A549 (cell line): ENCODE measurements around the gene MRPL28. TPM values are rescaled to one million over a fixed set of nuclear protein-coding genes. Genes with fewer than 3 reads are reported as not detected.

Source experiments
- ATAC-seq, 2 experiments: fragments of 200-7000 bp in 1 of 2; fragments of >200 bp in 1 of 2; cut with Nextera tagmentation in 1 of 2; cut with Tn5 transposase in 1 of 2; 3 replicates each; pipeline versions ENCODE4 v1.8.0 to v1.9.1; 2018 to 2020; ENCODE audit warnings: mild to moderate bottlenecking in 1 of 2, moderate library complexity in 1 of 2
- CTCF ChIA-PET: fragments of 300-600 bp; sonication (Branson Sonifier 250); formaldehyde crosslinking; extraction: SDS; loops from one replicate; lab custom pipeline; 2021; ENCODE audit warnings: antibody characterized with exemption, inconsistent platforms; lab: Yijun Ruan, JAX
- POLR2A ChIA-PET: fragments of 350-600 bp; formaldehyde crosslinking; extraction: SDS; loops from one replicate; lab custom pipeline; 2021; ENCODE audit warnings: antibody characterized with exemption, inconsistent platforms; lab: Yijun Ruan, JAX
- DNase-seq, 2 experiments: peaks; one replicate each; pipeline versions ENCODE4 v3.0.0 to v3.0.0-alpha.2; 2011 to 2016; ENCODE audit warnings: low read depth in 1 of 2, low spot score in 1 of 2
- FAIRE-seq: peaks from 2 replicates; lab custom pipeline; 2011; peaks lifted over from hg19 to GRCh38; lab: Jason Lieb, UNC
- H3K27ac ChIP-seq, 2 experiments: fragments of >200 bp; sonication (Bioruptor Twin); formaldehyde crosslinking; 3 replicates each; pipeline ENCODE4 v1.5.1; 2016 to 2017
- H3K4me1 ChIP-seq: fragments of >200 bp; sonication (Bioruptor Twin); formaldehyde crosslinking; 3 replicates; pipeline ENCODE4 v1.6.1; 2016
- H3K4me2 ChIP-seq: fragments of >200 bp; sonication (Bioruptor Twin); formaldehyde crosslinking; 3 replicates; pipeline ENCODE4 v1.6.1; 2016
- H3K4me3 ChIP-seq: fragments of >200 bp; sonication (Bioruptor Twin); formaldehyde crosslinking; 3 replicates; pipeline ENCODE4 v1.5.1; 2016
- H3K9me3 ChIP-seq: fragments of >200 bp; sonication (Bioruptor Twin); formaldehyde crosslinking; 3 replicates; pipeline ENCODE4 v1.6.1; 2016
- BCL3 ChIP-seq: fragments of >200 bp; sonication (Bioruptor Twin); formaldehyde crosslinking; IDR thresholded peaks from 3 replicates; pipeline ENCODE4 v1.6.1; 2016
- CBX2 ChIP-seq: fragments of 200-600 bp; sonication (generic); IDR thresholded peaks from 2 replicates; pipeline ENCODE4 v1.6.1; 2016; ENCODE audit warnings: low read depth, mild to moderate bottlenecking, borderline replicate concordance
- CBX8 ChIP-seq: fragments of 200-600 bp; sonication (generic); IDR thresholded peaks from 2 replicates; pipeline ENCODE4 v1.6.1; 2016
- CHD2 ChIP-seq: fragments of 150-350 bp; IDR thresholded peaks from 2 replicates; pipeline ENCODE4 v1.6.1; 2014; ENCODE audit warnings: low read length; ENCODE audit not compliant: partially characterized antibody
- CTCF ChIP-seq: fragments of >200 bp; sonication (Bioruptor Twin); formaldehyde crosslinking; IDR thresholded peaks from 3 replicates; pipeline ENCODE4 v1.5.1; 2016
- E2F6 ChIP-seq: IDR thresholded peaks from 2 replicates; pipeline ENCODE4 v1.6.1; 2012; ENCODE audit warnings: low read depth, borderline replicate concordance
- EHMT2 ChIP-seq: fragments of 200-600 bp; sonication (generic); IDR thresholded peaks from 2 replicates; pipeline ENCODE4 v1.6.1; 2016; ENCODE audit warnings: antibody characterized with exemption, low read depth, mild to moderate bottlenecking, moderate library complexity
- FOXS1 ChIP-seq: fragments of 250-450 bp; sonication (Bioruptor Pico); IDR thresholded peaks from 2 replicates; pipeline ENCODE4 v1.5.0; 2020; ENCODE audit warnings: mild to moderate bottlenecking, moderate library complexity
- GATA3 ChIP-seq: IDR thresholded peaks from 2 replicates; pipeline ENCODE4 v1.6.1; 2012; ENCODE audit warnings: borderline replicate concordance
- HEYL ChIP-seq: fragments of 250-450 bp; sonication (Bioruptor Pico); IDR thresholded peaks from 2 replicates; pipeline ENCODE4 v1.8.0; 2021; ENCODE audit warnings: mild to moderate bottlenecking, moderate library complexity
- HOXB13 ChIP-seq: fragments of 250-450 bp; sonication (Bioruptor Pico); IDR thresholded peaks from 2 replicates; pipeline ENCODE4 v1.5.0; 2020; ENCODE audit warnings: low read depth, mild to moderate bottlenecking, moderate library complexity
- JUN ChIP-seq, 2 experiments: fragments of >200 bp; sonication (Bioruptor Twin); formaldehyde crosslinking; IDR thresholded peaks; 2 replicates in 1 of 2; 3 replicates in 1 of 2; pipeline ENCODE4 v1.6.1; 2016 to 2017
- JUNB ChIP-seq: fragments of >200 bp; sonication (Bioruptor Twin); formaldehyde crosslinking; IDR thresholded peaks from 2 replicates; pipeline ENCODE4 v1.6.1; 2016
- MYC ChIP-seq: IDR thresholded peaks from 2 replicates; pipeline ENCODE4 v1.6.1; 2012; ENCODE audit warnings: mild to moderate bottlenecking, inconsistent platforms, low read length, improper control_type of control experiment, borderline replicate concordance
- NFE2L2 ChIP-seq: fragments of 150-350 bp; conservative IDR thresholded peaks from 2 replicates; pipeline ENCODE4 v1.6.1; 2014; ENCODE audit warnings: low read length
- NR3C1 ChIP-seq: fragments of >200 bp; sonication (Bioruptor Twin); formaldehyde crosslinking; IDR thresholded peaks from 3 replicates; pipeline ENCODE4 v1.6.1; 2017
- PBX3 ChIP-seq: IDR thresholded peaks from 2 replicates; pipeline ENCODE4 v1.6.1; 2012
- RARB ChIP-seq: fragments of 250-450 bp; sonication (Bioruptor Pico); IDR thresholded peaks from 2 replicates; pipeline ENCODE4 v1.8.0; 2021; ENCODE audit warnings: mild to moderate bottlenecking, moderate library complexity
- REST ChIP-seq: fragments of 200-600 bp; sonication (generic); IDR thresholded peaks from 2 replicates; pipeline ENCODE4 v1.6.1; 2016; ENCODE audit warnings: antibody characterized with exemption, mild to moderate bottlenecking, moderate library complexity
- USF2 ChIP-seq: fragments of 450-650 bp; IDR thresholded peaks from 2 replicates; pipeline ENCODE4 v1.6.1; 2014; ENCODE audit warnings: antibody characterized with exemption
- ZNF302 ChIP-seq: fragments of 250-450 bp; sonication (Bioruptor Pico); IDR thresholded peaks from 2 replicates; pipeline ENCODE4 v1.9.0; 2021; ENCODE audit warnings: inconsistent platforms, mild to moderate bottlenecking, moderate library complexity
- WGBS: methylation state at CpG from one replicate; pipeline ENCODE4 v1.1.6; 2017; ENCODE audit errors: missing lambda C conversion rate; 5-methylcytosine and 5-hydroxymethylcytosine counted together
- polyA plus RNA-seq, 4 experiments: library from polyadenylated mRNA; depleted of rRNA in 3 of 4; stranded (reverse); fragments of >200 nt; fragmentation: RNase III in 1 of 4; extraction: RNeasy Plus Mini Kit Qiagen cat#74134 plus additional on column Dnase treatment in 1 of 4; gene quantifications; 2 replicates in 3 of 4; 3 replicates in 1 of 4; pipeline ENCODE4 v1.2.3, GENCODE V29; 2011 to 2017

The MRPL28 gene
- polyA plus RNA-seq, 2 of the 4 experiments (the other 2 are of a cell fraction): 130 to 139 TPM

GRCh38 chr16:354291-354881 lies 16.0 kb downstream of the MRPL28 start:
- TF ChIP-seq GATA3 (no peak), HOXB13 (CRISPR knock-in tag) (no peak)
- Histone ChIP-seq H3K27ac (no peak overlapping the region), H3K4me1 (peaks cover 13% of the 10 kb centered on the region; the same call in 2 of the 3 replicates), H3K4me2 (no peak overlapping the region), H3K4me3 (no peak overlapping the region), H3K9me3 (no peaks in the 10 kb centered on the region)
- ChIA-PET POLR2A (interaction anchor here (0.5 to 1.3 kb wide), 2 partner anchors 16 to 215 kb away, joined by 3 to 6 read pairs; partner anchors contain the start of gene MRPL28), CTCF (interaction anchor here (1.6 to 12.6 kb wide), 5 partner anchors 10 to 289 kb away, joined by 3 to 76 read pairs (median 5); no protein-coding TSS in a partner anchor)
- 88% methylated on average over 12 of the region's 12 CpGs for WGBS
- FAIRE-seq (no peak), DNase-seq (no peak), ATAC-seq (no peak)

GRCh38 chr16:353404-354290 lies 16.7 kb downstream of the MRPL28 start:
- ATAC-seq: peak; percentile 32 to 35

More at GRCh38 chr16:353404-354290, 16.7 kb downstream of the MRPL28 start:
- DNase-seq (no peak), FAIRE-seq (no peak)
- Histone ChIP-seq H3K9me3 (no peaks in the 10 kb centered on the region), H3K27ac (peak overlapping the region; percentile 49 to 84), H3K4me1 (peaks cover 13% of the 10 kb centered on the region; the same call in 2 of the 3 replicates), H3K4me2 (peak overlapping the region; percentile 64), H3K4me3 (peak overlapping the region; percentile 34)
- CTCF ChIA-PET: interaction anchor here (0.6 to 12.6 kb wide), 9 partner anchors 11 to 288 kb away, joined by 3 to 76 read pairs (median 5); no protein-coding TSS in a partner anchor
- POLR2A ChIA-PET: interaction anchor here (0.6 to 2.1 kb wide), 7 partner anchors 17 to 251 kb away, joined by 3 to 11 read pairs (median 3); partner anchors contain the start of genes FAM234A and MRPL28
- WGBS: 90% methylated on average over 18 of the region's 25 CpGs
- TF ChIP-seq NR3C1 (no peak), USF2 (no peak), NFE2L2 (no peak), CBX2 (no peak), HEYL (CRISPR knock-in tag) (no peak), FOXS1 (CRISPR knock-in tag) (no peak), MYC (no peak), CTCF (no peak), REST (no peak), EHMT2 (no peak), PBX3 (no peak), CHD2 (no peak), BCL3 (no peak), ZNF302 (CRISPR knock-in tag) (no peak), CBX8 (no peak), JUNB (no peak), JUN (IDR thresholded peaks at IDR 0.05) (no peak), E2F6 (no peak), RARB (CRISPR knock-in tag) (no peak)
- TF ChIP-seq, all 56 proteins: peak for 0
